COLO668 (cell line): ENCODE results near the gene KLK8.
"Not testable (repeated sequence)": the region's sequence is repeated elsewhere in the genome, so short reads cannot be mapped to it uniquely, and the experiment has no call there.

Experiments
- DNase-seq: peaks from one replicate; lab custom pipeline; 2025; ENCODE audit not compliant: unreplicated experiment; lab: John Stamatoyannopoulos, UW

The KLK8 gene

GRCh38 chr19:50984416-50984815 lies 17.0 kb downstream of the KLK8 start:
- DNase-seq = not testable (repeated sequence)

DNA sequence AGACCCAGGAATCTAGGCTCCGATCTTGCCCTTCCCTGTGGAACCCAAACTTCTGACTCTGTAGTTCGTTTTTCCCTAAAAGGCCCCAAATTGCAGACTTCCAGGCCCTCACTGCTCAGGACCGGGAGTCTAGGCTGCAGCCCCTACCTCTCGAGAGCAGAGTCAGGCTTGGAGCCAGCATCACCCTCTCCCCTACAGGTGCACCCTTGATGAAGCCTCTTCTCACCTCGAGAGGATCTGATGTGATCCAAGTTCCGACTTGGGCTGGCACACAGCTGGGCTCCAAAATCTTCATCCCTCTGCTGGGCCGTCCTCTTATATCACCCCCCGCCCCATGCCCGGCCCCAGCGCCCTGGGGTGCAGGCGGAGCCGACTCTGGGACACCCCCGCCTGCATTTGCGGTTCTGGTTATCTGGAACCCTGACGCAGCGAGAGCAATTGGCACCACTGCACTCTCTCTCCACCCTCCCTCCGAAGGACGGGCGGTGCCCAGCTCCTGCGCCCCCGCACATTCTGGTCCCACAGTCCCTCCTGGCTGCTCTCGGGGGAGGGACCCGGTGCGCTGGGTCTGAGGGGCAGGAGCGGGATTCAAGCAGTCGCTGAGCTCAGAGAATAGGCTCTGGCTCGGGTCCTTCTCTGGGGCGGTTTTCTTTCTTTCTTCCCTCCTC lies 17.6 kb downstream of the KLK8 start, which contains the start of gene KLK7:
Gene KLK7 (minus strand): TSS at position 293 of the 668 bp plus-strand sequence. CDS start 1,518 bp downstream, outside the sequence.
- DNase-seq = no peak

- DNase-seq = no peak
These were observed 19.2 kb downstream of the KLK8 start for GRCh38 chr19:50982186-50982585.

DNA sequence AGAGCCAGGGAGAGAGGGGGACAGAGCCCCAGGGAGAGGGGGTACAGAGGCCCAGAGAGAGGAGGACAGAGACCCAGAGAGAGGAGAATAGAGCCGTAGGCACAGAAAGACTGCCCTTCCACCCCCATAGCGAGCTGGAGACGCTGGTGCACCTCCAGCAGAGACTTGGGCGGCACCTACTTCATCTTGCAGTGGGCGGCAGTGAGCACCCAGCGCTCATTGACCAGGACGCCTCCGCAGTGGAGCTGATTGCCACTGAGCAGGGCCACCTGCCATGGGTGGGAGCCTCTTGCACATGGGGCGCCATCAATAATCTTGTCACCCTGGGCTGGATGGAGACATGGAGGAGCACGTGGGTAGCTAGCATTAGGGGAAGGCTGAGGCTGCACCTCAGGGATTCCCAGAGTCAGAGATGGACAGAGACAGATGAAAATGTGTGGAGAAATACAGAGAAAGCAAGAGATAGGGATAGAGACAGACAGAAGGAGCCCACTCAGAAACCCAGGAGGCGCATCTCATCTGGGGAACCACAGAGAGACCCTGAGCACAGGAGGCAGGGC lies 19.7 kb downstream of the KLK8 start:
- no peak for DNase-seq

- no peak for DNase-seq
These were observed 21.2 kb downstream of the KLK8 start for GRCh38 chr19:50980208-50980607.

GRCh38 chr19:50979758-50980157 lies 21.6 kb downstream of the KLK8 start:
- DNase-seq = no peak

GRCh38 chr19:50978772-50979390 lies 22.5 kb downstream of the KLK8 start:
- no peak for DNase-seq

DNA sequence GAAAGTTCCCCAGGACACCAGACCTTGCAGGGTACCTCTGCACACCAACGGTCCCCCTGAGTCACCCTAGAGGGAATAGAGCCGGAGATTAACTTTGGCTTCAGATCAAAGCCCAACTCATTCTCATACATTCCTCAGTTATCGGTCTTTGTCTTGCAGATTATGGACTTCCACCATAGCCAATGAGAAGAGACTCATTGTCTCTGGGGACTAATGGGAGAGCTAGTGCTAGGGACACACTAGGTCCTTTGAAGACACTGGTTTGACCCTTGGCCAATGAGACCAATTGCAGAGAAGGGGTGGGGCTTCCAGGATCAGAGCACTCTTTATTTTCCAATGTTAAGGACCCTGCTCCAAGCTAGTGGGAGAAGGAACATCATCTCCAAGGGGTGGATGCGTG lies 23.8 kb downstream of the KLK8 start:
- no peak for DNase-seq

GRCh38 chr19:50975766-50976165 lies 25.6 kb downstream of the KLK8 start:
- DNase-seq = no peak

DNA sequence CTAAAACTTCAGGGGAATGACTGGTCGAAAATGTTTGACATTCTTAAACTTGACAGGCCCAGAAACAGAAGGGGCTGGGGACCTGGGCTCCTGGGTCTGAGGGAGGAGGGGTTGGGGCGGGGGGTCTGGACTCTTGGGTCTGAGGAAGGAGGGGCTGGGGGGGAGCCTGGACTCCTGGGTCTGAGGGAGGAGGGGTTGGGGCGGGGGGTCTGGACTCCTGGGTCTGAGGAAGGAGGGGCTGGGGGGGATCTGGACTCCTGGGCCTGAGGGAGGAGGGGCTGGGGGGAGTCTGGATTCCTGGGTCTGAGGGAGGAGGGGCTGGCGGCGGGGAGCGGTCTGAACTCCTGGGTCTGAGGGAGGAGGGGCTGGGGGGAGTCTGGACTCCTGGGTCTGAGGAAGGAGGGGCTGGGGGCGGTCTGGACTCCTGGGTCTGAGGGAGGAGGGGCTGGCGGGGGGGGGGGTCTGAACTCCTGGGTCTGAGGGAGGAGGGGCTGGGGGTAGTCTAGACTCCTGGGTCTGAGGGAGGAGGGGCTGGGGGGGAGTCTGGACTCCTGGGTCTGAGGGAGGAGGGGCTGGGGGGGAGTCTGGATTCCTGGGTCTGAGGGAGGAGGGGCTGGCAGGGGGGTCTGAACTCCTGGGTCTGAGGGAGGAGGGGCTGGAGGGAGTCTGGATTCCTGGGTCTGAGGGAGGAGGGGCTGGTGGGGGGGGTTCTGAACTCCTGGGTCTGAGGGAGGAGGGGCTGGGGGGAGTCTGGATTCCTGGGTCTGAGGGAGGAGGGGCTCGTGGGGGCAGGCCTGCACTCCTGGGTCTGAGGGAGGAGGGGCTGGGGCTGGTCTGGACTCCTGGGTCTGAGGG lies 26.5 kb downstream of the KLK8 start:
- no peak for DNase-seq

DNA sequence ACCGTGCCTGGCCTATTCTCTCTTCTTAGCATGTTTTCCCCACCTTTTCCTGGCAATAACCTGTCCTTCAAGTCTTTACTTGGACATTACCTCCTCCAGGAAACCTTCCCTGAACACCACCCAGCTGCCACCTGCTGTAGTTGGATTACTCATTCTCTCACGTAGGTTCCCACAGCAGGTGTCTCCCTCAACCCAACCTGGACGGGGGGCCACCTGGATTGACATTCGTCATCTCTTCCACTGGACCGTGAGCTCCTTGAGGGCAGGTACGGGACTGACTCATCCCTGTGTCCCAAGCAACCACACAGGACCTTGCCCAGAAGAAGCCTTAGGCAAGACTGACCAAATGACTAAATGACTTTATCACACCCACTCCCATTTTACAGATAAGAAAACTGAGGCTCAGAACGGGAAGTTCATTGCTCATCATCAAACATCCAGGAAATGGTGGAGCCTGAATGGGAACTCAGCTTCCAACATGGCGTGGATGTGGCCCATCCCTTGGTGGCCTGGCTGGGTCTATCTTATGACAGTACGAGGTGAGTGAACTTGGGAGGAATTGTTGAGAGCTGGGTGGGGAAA lies 28.5 kb downstream of the KLK8 start:
- DNase-seq = no peak

GRCh38 chr19:50969810-50970209 lies 31.6 kb downstream of the KLK8 start:
- not testable (repeated sequence) for DNase-seq

- no peak for DNase-seq
These were observed 32.0 kb downstream of the KLK8 start, which contains the start of gene KLK6 for GRCh38 chr19:50969413-50969760. Gene KLK6, minus strand, starts transcription at chr19:50969591. Its CDS starts 1,487 bp downstream, at chr19:50968104.

DNA sequence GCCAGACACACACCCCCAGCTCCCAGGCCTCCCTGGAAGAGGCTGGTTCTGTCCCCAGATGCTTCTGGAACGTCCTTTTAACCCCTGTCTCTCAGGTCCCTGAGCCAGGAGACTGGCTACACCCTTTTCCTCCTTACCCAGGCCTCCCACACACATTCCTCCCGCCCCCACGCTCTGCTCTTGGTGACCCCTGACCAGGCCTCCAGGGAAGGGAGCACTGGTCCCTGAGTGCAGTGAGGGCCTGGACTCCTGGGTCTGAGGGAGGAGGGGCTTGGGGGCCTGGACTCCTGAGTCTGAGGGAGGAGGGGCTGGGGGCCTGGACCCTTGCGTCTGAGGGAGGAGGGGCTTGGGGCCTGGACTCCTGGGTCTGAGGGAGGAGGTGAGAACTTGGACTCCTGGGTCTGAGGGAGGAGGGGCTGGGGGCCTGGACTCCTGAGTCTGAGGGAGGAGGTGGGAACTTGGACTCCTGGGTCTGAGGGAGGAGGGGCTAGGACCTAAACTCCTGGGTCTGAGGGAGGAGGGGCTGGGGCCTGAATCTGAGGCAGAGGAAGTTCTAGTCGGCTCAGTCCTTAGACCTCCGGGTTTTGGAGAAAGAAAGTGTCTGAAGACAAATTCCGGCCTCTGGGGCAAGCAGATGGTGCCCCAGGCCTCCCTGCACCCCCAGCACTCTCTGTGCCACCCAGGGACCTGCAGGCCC lies 32.5 kb downstream of the KLK8 start:
- DNase-seq = no peak

DNA sequence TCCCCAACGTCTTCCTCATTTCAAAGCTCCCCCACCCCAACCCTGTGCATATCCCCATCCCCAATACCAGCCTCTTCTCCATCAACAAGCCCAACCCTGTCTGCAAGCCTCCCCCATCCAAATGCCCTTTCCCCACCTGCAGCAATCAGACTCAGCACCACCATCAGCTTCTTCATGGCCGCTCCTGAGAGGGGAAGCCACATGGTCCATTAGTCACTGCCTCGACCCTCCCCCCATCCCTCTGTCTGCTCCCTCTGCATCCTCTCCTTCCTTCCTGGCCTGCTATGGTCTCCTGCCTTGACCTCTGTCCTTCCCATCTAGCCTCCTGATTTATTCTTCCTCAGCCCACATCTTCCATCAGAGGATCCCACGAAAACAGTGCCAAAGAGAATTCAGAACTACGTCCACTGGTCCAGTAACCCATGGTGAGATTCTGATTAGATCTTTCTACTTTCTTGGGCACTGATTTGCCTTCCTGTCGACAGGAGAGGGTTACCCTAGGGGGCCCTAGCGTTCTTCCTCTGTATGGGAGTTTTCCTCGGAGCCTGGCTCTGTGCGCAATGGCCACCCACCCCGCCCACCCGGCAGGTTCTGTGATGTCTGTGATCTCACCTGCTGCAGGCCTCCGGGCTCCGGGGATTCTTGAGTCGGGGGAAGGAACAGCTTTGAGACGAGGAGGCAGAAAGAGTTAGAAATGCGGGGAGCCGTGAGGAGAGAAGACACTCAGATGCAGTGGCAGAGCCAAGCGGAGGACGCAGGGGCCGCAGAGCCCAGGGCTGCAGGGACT lies 33.3 kb downstream of the KLK8 start:
- no peak for DNase-seq

GRCh38 chr19:50964266-50964665 lies 37.1 kb downstream of the KLK8 start:
- no peak for DNase-seq

DNA sequence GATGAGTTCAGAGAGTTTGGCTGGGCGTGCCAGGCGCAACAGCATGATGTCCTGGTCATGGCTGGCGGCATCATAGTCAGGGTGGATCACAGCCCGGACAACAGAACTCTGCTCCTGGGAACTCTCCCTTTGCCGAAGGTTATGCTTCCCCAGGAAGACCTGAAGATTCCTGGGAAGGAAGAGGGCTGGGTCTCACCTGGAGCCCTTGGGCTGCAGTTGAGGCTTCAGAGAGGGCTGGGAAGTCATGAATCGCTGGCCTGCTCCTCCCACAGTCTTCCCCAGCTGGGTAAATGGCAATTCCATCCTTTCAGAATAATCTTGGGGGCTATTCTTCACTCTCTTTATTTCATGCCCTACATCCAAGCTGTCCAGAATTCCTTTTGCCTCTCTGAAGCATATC lies 38.0 kb downstream of the KLK8 start:
- no peak for DNase-seq

DNA sequence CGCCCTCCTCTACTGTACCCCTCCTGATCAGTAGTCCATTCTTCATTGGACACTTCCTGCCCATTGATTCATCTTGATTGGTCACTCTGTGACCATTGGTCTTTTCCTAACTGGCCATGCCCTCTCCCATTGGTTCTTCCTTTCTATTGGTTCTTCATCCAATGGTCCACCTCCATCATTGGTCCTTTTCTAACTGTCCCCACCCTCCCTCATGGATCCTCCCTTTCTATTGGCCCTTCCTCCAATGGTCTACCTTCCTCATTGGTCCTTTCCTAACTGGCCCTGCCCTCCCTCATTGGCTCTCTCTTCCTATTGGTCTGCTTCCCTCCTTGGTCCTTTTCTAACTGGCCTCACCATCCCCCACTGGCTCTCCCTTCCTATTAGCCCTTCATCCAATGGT lies 39.2 kb downstream of the KLK8 start:
- no peak for DNase-seq

DNA sequence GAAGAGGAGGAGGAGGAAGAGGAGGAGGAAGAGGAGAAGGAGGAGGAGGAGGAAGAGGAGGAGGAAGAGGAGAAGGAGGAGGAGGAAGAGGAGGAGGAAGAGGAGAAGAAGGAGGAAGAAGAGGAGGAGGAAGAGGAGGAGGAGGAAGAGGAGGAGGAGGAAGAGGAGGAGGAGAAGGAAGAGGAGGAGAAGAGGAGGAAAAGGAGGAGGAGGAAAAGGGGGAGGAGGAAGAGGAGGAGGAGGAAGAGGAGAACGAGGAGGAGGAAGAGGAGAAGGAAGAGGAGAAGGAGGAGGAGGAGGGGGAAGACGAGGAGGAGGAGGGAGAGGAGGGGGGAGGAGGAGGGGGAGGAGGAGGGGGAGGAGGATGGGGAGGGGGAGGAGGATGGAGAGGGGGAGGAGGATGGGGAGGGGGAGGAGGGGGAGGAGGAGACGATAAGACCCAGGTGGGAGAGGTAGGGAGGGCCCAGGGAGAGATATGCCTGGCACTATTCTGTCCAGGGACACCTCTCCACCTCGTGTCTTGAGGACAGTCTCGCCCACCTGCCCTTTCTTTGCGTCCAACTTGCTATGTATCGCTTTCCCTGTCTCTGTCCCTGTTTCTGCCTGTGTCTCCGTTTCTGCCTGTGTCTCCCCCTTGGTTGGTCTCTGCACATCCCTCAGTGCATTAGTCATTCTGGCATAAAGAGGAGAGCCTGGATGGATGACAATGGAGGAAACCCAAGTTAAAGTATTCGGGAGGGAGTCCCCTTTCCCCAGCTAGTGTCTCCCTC lies 41.5 kb downstream of the KLK8 start:
- no peak for DNase-seq
